ENCODE measurements around the gene LSM10. TPM values are rescaled to one million over a fixed set of nuclear protein-coding genes. Genes with fewer than 3 reads are reported as not detected.
A peak's percentile ranks its signal among the peaks of the same experiment; 100 is the strongest.

LSM10 gene
- total and polyA plus RNA-seq, 9 of the 15 experiments (the other 6 are each of a cell fraction or from before 2014, with no cell fraction given): 13.2 to 146 (median 68.9) TPM

DNA sequence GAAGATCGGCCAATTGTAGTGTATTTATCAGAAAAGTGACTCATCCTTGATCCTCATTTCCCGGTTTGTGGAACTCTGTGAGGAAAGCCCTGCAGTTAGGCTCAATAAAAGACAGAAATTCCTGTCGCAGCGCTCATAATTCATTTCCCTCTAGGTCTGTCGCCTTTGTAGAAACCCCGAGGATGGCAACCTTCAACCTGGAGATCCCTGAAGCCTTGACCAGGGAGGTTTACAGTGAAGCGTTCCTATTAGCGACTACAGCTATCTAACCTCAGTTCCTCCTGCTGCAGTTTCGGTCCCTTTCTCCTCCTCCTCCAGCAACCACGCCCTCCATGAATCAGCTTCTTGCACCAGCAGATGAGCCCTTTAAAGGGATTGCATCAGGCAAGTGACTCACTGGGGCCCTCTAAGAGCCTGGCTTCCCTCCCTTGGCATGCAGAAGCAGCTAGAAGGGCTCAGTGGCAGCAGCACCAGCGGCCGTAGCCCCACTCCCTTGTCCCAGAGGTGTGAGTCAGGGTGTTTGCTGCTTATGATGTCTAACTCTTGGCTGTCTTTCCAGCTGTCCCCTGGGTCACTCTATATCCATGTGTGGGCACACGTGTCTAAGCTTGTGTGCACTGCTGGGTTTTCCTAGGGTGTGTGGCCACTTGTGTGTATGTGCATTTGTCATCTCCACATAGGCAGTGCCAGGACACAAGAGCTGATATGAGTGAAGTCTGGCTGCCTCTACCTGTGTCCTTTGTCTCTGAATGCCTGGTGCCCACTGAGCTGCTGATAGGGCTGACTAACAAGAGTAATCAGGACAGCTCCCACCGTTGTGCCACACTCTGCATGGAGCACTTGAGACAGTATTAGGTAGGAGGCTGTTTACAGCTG, 11.2 kb downstream of the LSM10 start (continued):
- TF ChIP-seq, protein P1, sequence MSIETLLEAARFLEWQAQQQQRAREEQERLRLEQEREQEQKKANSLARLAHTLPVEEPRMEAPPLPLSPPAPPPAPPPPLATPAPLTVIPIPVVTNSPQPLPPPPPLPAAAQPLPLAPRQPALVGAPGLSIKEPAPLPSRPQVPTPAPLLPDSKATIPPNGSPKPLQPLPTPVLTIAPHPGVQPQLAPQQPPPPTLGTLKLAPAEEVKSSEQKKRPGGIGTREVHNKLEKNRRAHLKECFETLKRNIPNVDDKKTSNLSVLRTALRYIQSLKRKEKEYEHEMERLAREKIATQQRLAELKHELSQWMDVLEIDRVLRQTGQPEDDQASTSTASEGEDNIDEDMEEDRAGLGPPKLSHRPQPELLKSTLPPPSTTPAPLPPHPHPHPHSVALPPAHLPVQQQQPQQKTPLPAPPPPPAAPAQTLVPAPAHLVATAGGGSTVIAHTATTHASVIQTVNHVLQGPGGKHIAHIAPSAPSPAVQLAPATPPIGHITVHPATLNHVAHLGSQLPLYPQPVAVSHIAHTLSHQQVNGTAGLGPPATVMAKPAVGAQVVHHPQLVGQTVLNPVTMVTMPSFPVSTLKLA (conservative IDR thresholded peaks at IDR 0.05): peak; percentile 79 to 95
- TF ChIP-seq SRSF7 (optimal IDR thresholded peaks at IDR 0.05; ENCODE audit: low read depth, low read length) (no peak), CREM (IDR thresholded peaks at IDR 0.05; ENCODE audit: low read depth) (peak; percentile 79), ILF3 (IDR thresholded peaks at IDR 0.05; ENCODE audit: borderline replicate concordance) (peak; percentile 45; the same call in 1 of the 2 replicates), FOXJ2 (tag; IDR thresholded peaks at IDR 0.05) (peak; percentile 71; the same call in 1 of the 2 replicates), COPS2 (conservative IDR thresholded peaks at IDR 0.05) (no peak), MYNN (IDR thresholded peaks at IDR 0.05) (peak; percentile 96), MYNN (CRISPR knock-in tag; IDR thresholded peaks at IDR 0.05) (no peak), TARDBP (IDR thresholded peaks at IDR 0.05) (peak; percentile 81), NR2C2 (CRISPR knock-in tag; IDR thresholded peaks at IDR 0.05) (peak; percentile 45; the same call in 1 of the 2 replicates), NR2C2 (tag; IDR thresholded peaks at IDR 0.05) (peak; percentile 90), ZNF79 (CRISPR knock-in tag; IDR thresholded peaks at IDR 0.05; ENCODE audit: low read depth) (peak; percentile 66; the same call in 1 of the 2 replicates), ERF (CRISPR knock-in tag; IDR thresholded peaks at IDR 0.05) (peak; percentile 96), TAF9B (IDR thresholded peaks at IDR 0.05; ENCODE audit: partially characterized antibody) (peak; percentile 99), POLR3A (IDR thresholded peaks at IDR 0.05; ENCODE audit: borderline replicate concordance, extremely low read depth, insufficient read depth, insufficient read length) (no peak), ZNF507 (tag; conservative IDR thresholded peaks at IDR 0.05) (no peak), ZNF274 (IDR thresholded peaks at IDR 0.05; ENCODE audit: borderline replicate concordance, low read depth, low read length) (no peak)
- TF ChIP-seq, protein P2, sequence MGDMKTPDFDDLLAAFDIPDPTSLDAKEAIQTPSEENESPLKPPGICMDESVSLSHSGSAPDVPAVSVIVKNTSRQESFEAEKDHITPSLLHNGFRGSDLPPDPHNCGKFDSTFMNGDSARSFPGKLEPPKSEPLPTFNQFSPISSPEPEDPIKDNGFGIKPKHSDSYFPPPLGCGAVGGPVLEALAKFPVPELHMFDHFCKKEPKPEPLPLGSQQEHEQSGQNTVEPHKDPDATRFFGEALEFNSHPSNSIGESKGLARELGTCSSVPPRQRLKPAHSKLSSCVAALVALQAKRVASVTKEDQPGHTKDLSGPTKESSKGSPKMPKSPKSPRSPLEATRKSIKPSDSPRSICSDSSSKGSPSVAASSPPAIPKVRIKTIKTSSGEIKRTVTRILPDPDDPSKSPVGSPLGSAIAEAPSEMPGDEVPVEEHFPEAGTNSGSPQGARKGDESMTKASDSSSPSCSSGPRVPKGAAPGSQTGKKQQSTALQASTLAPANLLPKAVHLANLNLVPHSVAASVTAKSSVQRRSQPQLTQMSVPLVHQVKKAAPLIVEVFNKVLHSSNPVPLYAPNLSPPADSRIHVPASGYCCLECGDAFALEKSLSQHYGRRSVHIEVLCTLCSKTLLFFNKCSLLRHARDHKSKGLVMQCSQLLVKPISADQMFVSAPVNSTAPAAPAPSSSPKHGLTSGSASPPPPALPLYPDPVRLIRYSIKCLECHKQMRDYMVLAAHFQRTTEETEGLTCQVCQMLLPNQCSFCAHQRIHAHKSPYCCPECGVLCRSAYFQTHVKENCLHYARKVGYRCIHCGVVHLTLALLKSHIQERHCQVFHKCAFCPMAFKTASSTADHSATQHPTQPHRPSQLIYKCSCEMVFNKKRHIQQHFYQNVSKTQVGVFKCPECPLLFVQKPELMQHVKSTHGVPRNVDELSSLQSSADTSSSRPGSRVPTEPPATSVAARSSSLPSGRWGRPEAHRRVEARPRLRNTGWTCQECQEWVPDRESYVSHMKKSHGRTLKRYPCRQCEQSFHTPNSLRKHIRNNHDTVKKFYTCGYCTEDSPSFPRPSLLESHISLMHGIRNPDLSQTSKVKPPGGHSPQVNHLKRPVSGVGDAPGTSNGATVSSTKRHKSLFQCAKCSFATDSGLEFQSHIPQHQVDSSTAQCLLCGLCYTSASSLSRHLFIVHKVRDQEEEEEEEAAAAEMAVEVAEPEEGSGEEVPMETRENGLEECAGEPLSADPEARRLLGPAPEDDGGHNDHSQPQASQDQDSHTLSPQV (IDR thresholded peaks at IDR 0.05): peak; percentile 99
- TF ChIP-seq, protein P3, sequence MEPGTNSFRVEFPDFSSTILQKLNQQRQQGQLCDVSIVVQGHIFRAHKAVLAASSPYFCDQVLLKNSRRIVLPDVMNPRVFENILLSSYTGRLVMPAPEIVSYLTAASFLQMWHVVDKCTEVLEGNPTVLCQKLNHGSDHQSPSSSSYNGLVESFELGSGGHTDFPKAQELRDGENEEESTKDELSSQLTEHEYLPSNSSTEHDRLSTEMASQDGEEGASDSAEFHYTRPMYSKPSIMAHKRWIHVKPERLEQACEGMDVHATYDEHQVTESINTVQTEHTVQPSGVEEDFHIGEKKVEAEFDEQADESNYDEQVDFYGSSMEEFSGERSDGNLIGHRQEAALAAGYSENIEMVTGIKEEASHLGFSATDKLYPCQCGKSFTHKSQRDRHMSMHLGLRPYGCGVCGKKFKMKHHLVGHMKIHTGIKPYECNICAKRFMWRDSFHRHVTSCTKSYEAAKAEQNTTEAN (CRISPR knock-in tag; IDR thresholded peaks at IDR 0.05): peak; percentile 23; the same call in 1 of the 2 replicates
- TF ChIP-seq, protein P4, sequence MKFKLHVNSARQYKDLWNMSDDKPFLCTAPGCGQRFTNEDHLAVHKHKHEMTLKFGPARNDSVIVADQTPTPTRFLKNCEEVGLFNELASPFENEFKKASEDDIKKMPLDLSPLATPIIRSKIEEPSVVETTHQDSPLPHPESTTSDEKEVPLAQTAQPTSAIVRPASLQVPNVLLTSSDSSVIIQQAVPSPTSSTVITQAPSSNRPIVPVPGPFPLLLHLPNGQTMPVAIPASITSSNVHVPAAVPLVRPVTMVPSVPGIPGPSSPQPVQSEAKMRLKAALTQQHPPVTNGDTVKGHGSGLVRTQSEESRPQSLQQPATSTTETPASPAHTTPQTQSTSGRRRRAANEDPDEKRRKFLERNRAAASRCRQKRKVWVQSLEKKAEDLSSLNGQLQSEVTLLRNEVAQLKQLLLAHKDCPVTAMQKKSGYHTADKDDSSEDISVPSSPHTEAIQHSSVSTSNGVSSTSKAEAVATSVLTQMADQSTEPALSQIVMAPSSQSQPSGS (CRISPR knock-in tag; IDR thresholded peaks at IDR 0.05): no peak

Measured in K562 (cell line).